AG09319 (cell line): ENCODE results near the gene TET3.

Source experiments
- DNase-seq: peaks from one replicate; pipeline ENCODE4 v3.0.0-alpha.2; 2010; ENCODE audit warnings: low read depth; ENCODE audit errors: extremely low read depth
- CTCF ChIP-seq: IDR thresholded peaks from 2 replicates; pipeline ENCODE4 v1.5.1; 2011; ENCODE audit warnings: low read depth, mild to moderate bottlenecking, inconsistent platforms, low read length, moderate library complexity

Gene TET3

DNA sequence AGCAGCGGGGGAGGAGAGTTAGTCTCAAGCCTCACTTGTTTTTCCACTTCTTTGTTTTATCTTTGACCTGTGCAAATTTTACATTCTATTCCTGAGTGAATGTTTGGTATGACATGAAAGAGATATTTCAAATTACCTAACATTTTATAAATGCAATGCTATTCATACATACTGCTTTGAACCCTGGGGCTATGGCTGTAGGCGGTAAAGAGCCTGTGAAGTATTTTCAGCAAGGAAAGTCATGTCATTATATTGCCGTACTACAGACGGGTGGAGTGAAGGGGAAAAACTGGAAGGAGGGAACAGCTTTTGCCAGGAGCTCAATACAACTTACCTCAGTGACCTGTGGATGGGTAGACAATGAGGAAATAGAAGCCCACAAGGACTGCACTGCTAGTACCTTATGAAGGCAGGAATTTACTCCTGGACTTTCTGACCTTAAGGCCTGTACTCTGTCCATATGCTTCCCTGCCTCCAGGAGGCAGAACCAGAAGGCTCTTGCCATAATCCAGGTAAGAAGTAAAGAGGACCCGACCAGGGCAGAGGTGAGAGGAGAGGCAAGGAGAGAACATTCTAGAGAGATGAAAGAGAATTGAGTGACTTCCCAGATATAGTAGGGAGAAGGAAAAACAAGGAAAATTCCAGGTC lies 28.4 kb upstream of the TET3 start:
- no peak for DNase-seq
- TF ChIP-seq CTCF, result no peak

GRCh38 chr2:73961274-73961673 lies 23.4 kb upstream of the TET3 start:
- TF ChIP-seq CTCF, result no peak
- DNase-seq, result no peak

DNA sequence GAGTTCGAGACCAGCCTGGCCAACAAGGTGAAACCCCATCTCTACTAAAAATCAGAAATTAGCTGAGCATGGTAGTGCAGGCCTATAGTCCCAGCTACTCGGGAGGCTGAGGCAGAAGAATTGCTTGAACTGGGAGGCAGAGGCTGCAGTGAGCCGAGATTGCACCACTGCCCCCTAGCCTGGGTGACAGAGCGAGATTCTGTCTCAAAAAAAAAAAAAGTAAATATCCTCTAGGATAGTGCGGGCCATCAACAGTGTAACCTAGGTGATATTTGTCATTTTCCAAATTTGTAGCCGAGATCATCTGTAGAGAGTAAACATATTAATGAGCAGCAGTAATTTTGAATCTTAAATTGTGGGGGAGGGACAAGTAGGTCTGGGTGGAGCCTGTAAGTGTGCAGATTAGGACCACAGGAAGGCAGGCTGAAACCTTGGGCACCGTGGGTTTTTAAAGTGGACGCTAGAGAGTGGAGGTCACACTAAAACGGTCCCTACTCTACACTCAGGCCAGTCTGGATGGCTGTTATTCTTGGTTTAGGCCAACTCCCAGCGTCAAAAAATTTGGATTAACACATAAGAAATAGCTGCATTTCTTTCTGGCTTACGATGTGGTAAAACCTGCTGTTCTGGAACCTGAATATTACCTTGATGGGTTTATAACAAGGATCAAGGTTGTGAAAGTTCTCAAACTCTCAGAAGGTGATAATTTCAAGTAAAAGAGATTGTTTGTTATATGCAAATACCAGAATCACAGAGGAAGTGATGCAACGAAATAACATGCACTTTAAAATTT lies 22.7 kb upstream of the TET3 start:
- no peak for TF ChIP-seq CTCF
- no peak for DNase-seq

- no peak for TF ChIP-seq CTCF
- DNase-seq, result no peak
Measured at GRCh38 chr2:73962798-73963197, 21.9 kb upstream of the TET3 start.

- no peak for TF ChIP-seq CTCF
Measured at GRCh38 chr2:73963385-73964120, 21.2 kb upstream of the TET3 start.

DNA sequence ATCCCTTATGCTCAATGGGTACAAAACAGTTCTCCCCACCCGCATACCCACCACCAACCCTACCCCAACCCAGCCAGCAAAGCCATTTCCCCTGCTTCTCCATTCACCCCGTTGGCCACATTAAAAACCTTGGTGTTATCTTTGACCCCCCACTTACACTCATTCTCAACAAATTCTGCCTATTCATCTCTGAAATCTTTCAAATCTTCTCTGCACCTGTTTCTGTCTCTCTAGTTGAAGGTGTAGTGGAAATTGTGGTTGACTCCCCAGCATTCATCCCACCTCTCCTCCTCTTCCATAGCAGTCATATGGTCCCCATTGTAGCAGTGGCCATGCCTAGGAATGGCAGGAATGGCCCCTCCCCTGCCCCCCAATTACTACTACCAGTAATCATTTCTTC lies 20.5 kb upstream of the TET3 start:
- TF ChIP-seq CTCF, result no peak
- DNase-seq, result no peak

More at GRCh38 chr2:73963385-73964120, 21.2 kb upstream of the TET3 start:
- DNase-seq, result no peak

- no peak for TF ChIP-seq CTCF
- no peak for DNase-seq
Measured at GRCh38 chr2:73965053-73965452, 19.7 kb upstream of the TET3 start.
